IPS DF 6.9 (cell line): ENCODE results near the gene NLRP14.

ENCODE experiments used
- DNase-seq: peaks from one replicate; pipeline ENCODE4 v3.0.0-alpha.2; 2013; ENCODE audit warnings: low read depth, low spot score
- H3K27ac ChIP-seq: one replicate; pipeline ENCODE4 v1.5.1; 2013; ENCODE audit warnings: low read length, control low read depth
- H3K27me3 ChIP-seq: 2 replicates; pipeline ENCODE4 v1.6.1; 2013; ENCODE audit warnings: mild to moderate bottlenecking, low read length; ENCODE audit not compliant: control insufficient read depth, insufficient read depth
- H3K36me3 ChIP-seq: 2 replicates; pipeline ENCODE4 v1.6.1; 2013; ENCODE audit warnings: low read length; ENCODE audit not compliant: control insufficient read depth, insufficient read depth
- H3K4me1 ChIP-seq: 2 replicates; pipeline ENCODE4 v1.6.1; 2013; ENCODE audit warnings: low read length; ENCODE audit not compliant: control insufficient read depth, insufficient read depth
- H3K4me3 ChIP-seq: 2 replicates; pipeline ENCODE4 v1.5.1; 2013; ENCODE audit warnings: mild to moderate bottlenecking, low read length
- H3K9me3 ChIP-seq: 2 replicates; pipeline ENCODE4 v1.6.1; 2013; ENCODE audit warnings: low read length, inconsistent platforms; ENCODE audit not compliant: control insufficient read depth, insufficient read depth
- WGBS: extraction: QIAGEN DNeasy Blood & Tissue Kit; methylation state at CpG from one replicate; pipeline ENCODE4 v1.1.7; 2013; ENCODE audit warnings: mixed read lengths, missing lambda C conversion rate; ENCODE audit not compliant: insufficient read length, insufficient coverage; 5-methylcytosine and 5-hydroxymethylcytosine counted together

Gene NLRP14

GRCh38 chr11:7089328-7090251 is 69.3 kb downstream of the NLRP14 start:
- Histone ChIP-seq H3K4me3 (no peak overlapping the region), H3K9me3 (no peaks in the 10 kb centered on the region), H3K36me3 (no peaks in the 10 kb centered on the region), H3K4me1 (no peaks in the 10 kb centered on the region), H3K27ac (no peak overlapping the region), H3K27me3 (no peaks in the 10 kb centered on the region)
- WGBS: no CpG with 5 or more reads among the region's 111 CpGs
- no peak for DNase-seq

- Histone ChIP-seq H3K36me3 (no peaks in the 10 kb centered on the region), H3K4me3 (no peak overlapping the region), H3K4me1 (no peaks in the 10 kb centered on the region), H3K27ac (no peak overlapping the region), H3K27me3 (no peaks in the 10 kb centered on the region), H3K9me3 (no peaks in the 10 kb centered on the region)
- peak; percentile 52 for DNase-seq
- WGBS: no CpG with 5 or more reads among the region's 2 CpGs
These were observed 78.1 kb downstream of the NLRP14 start for GRCh38 chr11:7098235-7098832.

DNA sequence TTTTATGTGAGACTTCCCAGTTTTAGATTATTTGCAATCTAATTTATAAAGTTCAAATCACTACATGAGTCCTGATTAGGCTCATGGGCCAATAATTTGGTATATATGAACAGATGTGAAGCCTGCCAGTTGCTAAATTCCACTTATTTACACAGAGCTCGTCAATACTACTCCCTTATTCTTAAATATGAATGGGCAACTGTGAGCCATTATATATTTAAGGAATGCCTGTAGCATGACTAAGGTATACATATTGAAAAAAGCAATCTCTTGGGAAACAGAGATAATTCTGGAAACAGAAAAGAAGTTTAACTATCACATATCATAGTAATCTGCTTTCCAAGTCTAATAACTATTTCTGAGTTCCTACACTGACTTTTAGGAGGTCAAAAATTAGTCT is 95.5 kb downstream of the NLRP14 start:
- no peaks in the 10 kb centered on the region for H3K36me3 ChIP-seq
- H3K9me3 ChIP-seq: no peaks in the 10 kb centered on the region
- H3K4me3 ChIP-seq: no peak overlapping the region
- no peak overlapping the region for H3K27ac ChIP-seq
- no peaks in the 10 kb centered on the region for H3K4me1 ChIP-seq
- no CpG with 5 or more reads among the region's 1 CpG for WGBS
- no peak for DNase-seq
- H3K27me3 ChIP-seq: no peaks in the 10 kb centered on the region

GRCh38 chr11:7116370-7116769 is 96.1 kb downstream of the NLRP14 start:
- whole genome bisulfite sequencing: no CpG with 5 or more reads among the region's 3 CpGs

More at GRCh38 chr11:7116370-7116769, 96.1 kb downstream of the NLRP14 start:
- Histone ChIP-seq H3K4me3 (no peak overlapping the region), H3K4me1 (no peaks in the 10 kb centered on the region), H3K27ac (no peak overlapping the region), H3K27me3 (no peaks in the 10 kb centered on the region), H3K9me3 (no peaks in the 10 kb centered on the region), H3K36me3 (no peaks in the 10 kb centered on the region)
- no peak for DNase-seq
